H9 (cell line): Measurements from ENCODE around the gene CPSF2. TPM values are rescaled to one million over a fixed set of nuclear protein-coding genes. Genes with fewer than 3 reads are reported as not detected.

ENCODE experiments used
- DNase-seq: peaks from one replicate; pipeline ENCODE4 v3.0.0-alpha.2; 2017
- H2AFZ ChIP-seq: one replicate; pipeline ENCODE4 v1.6.1; 2013; ENCODE audit warnings: mild to moderate bottlenecking, low read length, control low read depth, moderate library complexity
- H2AK5ac ChIP-seq: 2 replicates; pipeline ENCODE4 v1.6.1; 2013; ENCODE audit warnings: low read length, control low read depth, mixed read lengths; ENCODE audit not compliant: insufficient read length
- H2BK120ac ChIP-seq: one replicate; pipeline ENCODE4 v1.6.1; 2013; ENCODE audit warnings: low read depth, mild to moderate bottlenecking, low read length, control low read depth, inconsistent platforms; ENCODE audit not compliant: poor library complexity, severe bottlenecking
- H2BK12ac ChIP-seq: 2 replicates; pipeline ENCODE4 v1.6.1; 2013; ENCODE audit warnings: low read length, control low read depth, mixed read lengths, low read depth; ENCODE audit not compliant: insufficient read length
- H2BK15ac ChIP-seq: 2 replicates; pipeline ENCODE4 v1.6.1; 2013; ENCODE audit warnings: low read depth, low read length, control low read depth
- H2BK20ac ChIP-seq: one replicate; pipeline ENCODE4 v1.6.1; 2013; ENCODE audit warnings: low read depth, mild to moderate bottlenecking, low read length, control low read depth, inconsistent platforms; ENCODE audit not compliant: poor library complexity, severe bottlenecking
- H2BK5ac ChIP-seq: 2 replicates; pipeline ENCODE4 v1.6.1; 2013; ENCODE audit warnings: low read length, control low read depth, mixed read lengths; ENCODE audit not compliant: insufficient read length
- H3K14ac ChIP-seq: 2 replicates; pipeline ENCODE4 v1.6.1; 2013; ENCODE audit warnings: low read length, control low read depth; ENCODE audit not compliant: insufficient read depth
- H3K18ac ChIP-seq: 2 replicates; pipeline ENCODE4 v1.6.1; 2013; ENCODE audit warnings: low read depth, mild to moderate bottlenecking, mixed read lengths, low read length, control low read depth; ENCODE audit not compliant: insufficient read length
- H3K23ac ChIP-seq: 2 replicates; pipeline ENCODE4 v1.6.1; 2013; ENCODE audit warnings: low read length, control low read depth, mixed read lengths, low read depth; ENCODE audit not compliant: insufficient read length
- H3K23me2 ChIP-seq: 2 replicates; pipeline ENCODE4 v1.6.1; 2013; ENCODE audit warnings: low read depth, mild to moderate bottlenecking, mixed read lengths, low read length, control low read depth; ENCODE audit not compliant: insufficient read length, poor library complexity, severe bottlenecking
- H3K27ac ChIP-seq: 2 replicates; pipeline ENCODE4 v1.5.1; 2013; ENCODE audit warnings: low read length, control low read depth, mixed read lengths, low read depth; ENCODE audit not compliant: insufficient read length
- H3K27me3 ChIP-seq: 2 replicates; pipeline ENCODE4 v1.6.1; 2013; ENCODE audit warnings: low read length, control low read depth, inconsistent platforms; ENCODE audit not compliant: insufficient read depth
- H3K4ac ChIP-seq: 2 replicates; pipeline ENCODE4 v1.6.1; 2013; ENCODE audit warnings: low read depth, mild to moderate bottlenecking, control low read depth, inconsistent platforms, low read length, moderate library complexity
- H3K4me1 ChIP-seq: 2 replicates; pipeline ENCODE4 v1.6.1; 2013; ENCODE audit warnings: low read length, control low read depth, inconsistent platforms; ENCODE audit not compliant: insufficient read depth
- H3K4me2 ChIP-seq: 2 replicates; pipeline ENCODE4 v1.6.1; 2013; ENCODE audit warnings: low read length, control low read depth, mixed read lengths; ENCODE audit not compliant: insufficient read length, insufficient read depth
- H3K56ac ChIP-seq: 2 replicates; pipeline ENCODE4 v1.6.1; 2013; ENCODE audit warnings: low read depth, mild to moderate bottlenecking, mixed read lengths, low read length, control low read depth; ENCODE audit not compliant: insufficient read length
- H3K79me1 ChIP-seq: 2 replicates; pipeline ENCODE4 v1.6.1; 2013; ENCODE audit warnings: low read depth, mild to moderate bottlenecking, moderate library complexity, low read length, control low read depth, inconsistent platforms; ENCODE audit not compliant: insufficient read depth, poor library complexity, severe bottlenecking
- H3K79me2 ChIP-seq: 2 replicates; pipeline ENCODE4 v1.6.1; 2013; ENCODE audit warnings: low read length, control low read depth, inconsistent platforms; ENCODE audit not compliant: insufficient read depth
- H3K9ac ChIP-seq: 2 replicates; pipeline ENCODE4 v1.6.1; 2013; ENCODE audit warnings: low read length, control low read depth, mixed read lengths; ENCODE audit not compliant: insufficient read length; ENCODE audit errors: extremely low read depth
- H3K9me3 ChIP-seq: one replicate; pipeline ENCODE4 v1.6.1; 2013; ENCODE audit warnings: low read depth, low read length, inconsistent platforms; ENCODE audit not compliant: control insufficient read depth
- H3T11ph ChIP-seq: one replicate; pipeline ENCODE4 v1.6.1; 2013; ENCODE audit warnings: mild to moderate bottlenecking, low read length, control low read depth, inconsistent platforms
- H4K20me1 ChIP-seq: one replicate; pipeline ENCODE4 v1.6.1; 2013; ENCODE audit not compliant: control insufficient read depth, insufficient read length, insufficient read depth
- H4K5ac ChIP-seq: 2 replicates; pipeline ENCODE4 v1.6.1; 2013; ENCODE audit warnings: low read depth, mild to moderate bottlenecking, mixed read lengths, low read length, control low read depth; ENCODE audit not compliant: insufficient read length
- H4K8ac ChIP-seq: replicated peaks from 2 replicates; pipeline ENCODE4 v1.6.1; 2013; ENCODE audit warnings: low read length, control low read depth, mixed read lengths, low read depth; ENCODE audit not compliant: insufficient read length
- H4K91ac ChIP-seq: 2 replicates; pipeline ENCODE4 v1.6.1; 2013; ENCODE audit warnings: low read depth, mild to moderate bottlenecking, moderate library complexity, mixed read lengths, low read length, control low read depth; ENCODE audit not compliant: insufficient read length
- H3K27ac Mint-ChIP-seq, 3 experiments: 2 replicates in 2 of 3; 3 replicates in 1 of 3; pipeline ENCODE4 v1.8.0; 2020 to 2021; ENCODE audit warnings: mixed read lengths in 3 of 3, mild to moderate bottlenecking in 1 of 3, moderate library complexity in 1 of 3
- H3K27me3 Mint-ChIP-seq: 2 replicates; pipeline ENCODE4 v1.8.0; 2021; ENCODE audit warnings: low read depth, mild to moderate bottlenecking, moderate library complexity, mixed read lengths
- H3K36me3 Mint-ChIP-seq, 3 experiments: 2 replicates in 2 of 3; 3 replicates in 1 of 3; pipeline ENCODE4 v1.8.0; 2020 to 2021; ENCODE audit warnings: low read depth in 3 of 3, mixed read lengths in 3 of 3; ENCODE audit not compliant: insufficient read depth in 1 of 3
- H3K4me1 Mint-ChIP-seq, 2 experiments: 2 replicates each; pipeline ENCODE4 v1.8.0; 2020; ENCODE audit warnings: mixed read lengths in 2 of 2
- H3K4me3 Mint-ChIP-seq, 2 experiments: 2 replicates in 1 of 2; 3 replicates in 1 of 2; pipeline ENCODE4 v1.8.0; 2020 to 2021; ENCODE audit warnings: mild to moderate bottlenecking in 2 of 2, mixed read lengths in 2 of 2, moderate library complexity in 1 of 2
- H3K9me3 Mint-ChIP-seq, 2 experiments: 2 replicates in 1 of 2; 3 replicates in 1 of 2; pipeline ENCODE4 v1.8.0; 2020; ENCODE audit warnings: mild to moderate bottlenecking in 2 of 2, mixed read lengths in 2 of 2, moderate library complexity in 1 of 2
- WGBS: extraction: QIAGEN DNeasy Blood & Tissue Kit; methylation state at CpG from one replicate; pipeline ENCODE4 v1.1.7; 2013; ENCODE audit warnings: missing lambda C conversion rate, low lambda C conversion rate, mixed read lengths; ENCODE audit not compliant: insufficient read length; ENCODE audit errors: extremely low coverage; 5-methylcytosine and 5-hydroxymethylcytosine counted together
- total RNA-seq: library from RNA; stranded (reverse); gene quantifications from 2 replicates; pipeline ENCODE4 v1.2.1, GENCODE V29; 2021
- TF ChIP-seq, protein P1 (sequence below): fragments of 200-600 bp; sonication (generic); conservative IDR thresholded peaks from 3 replicates; pipeline ENCODE4 v1.8.0; 2021; ENCODE audit warnings: antibody characterized with exemption, mild to moderate bottlenecking

CPSF2 gene
- total RNA-seq, 1 experiment from 2014 or later, result 108 TPM

DNA sequence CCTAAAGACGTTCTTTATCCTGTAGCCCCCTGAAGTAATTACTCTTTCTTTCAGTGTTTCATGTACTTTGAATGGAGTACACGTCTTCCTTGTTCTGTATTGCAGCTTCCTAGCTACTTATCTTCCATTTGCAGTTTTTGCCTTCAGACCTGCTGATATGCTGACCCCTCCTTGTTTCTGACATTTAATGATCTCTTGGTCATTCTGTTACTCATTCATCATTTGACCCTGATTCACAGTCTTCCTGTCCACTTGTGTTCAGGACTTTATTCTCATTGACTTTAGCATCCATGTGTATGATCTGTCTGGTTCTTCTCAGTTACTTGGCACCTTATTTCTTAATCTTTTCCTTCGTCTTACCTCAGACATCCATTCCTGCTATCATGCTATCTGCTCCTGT, 22.2 kb downstream of the CPSF2 start:
- no peaks in the 10 kb centered on the region for H3K9me3 Mint-ChIP-seq
- no peaks in the 10 kb centered on the region for H3K79me1 ChIP-seq

More for the DNA sequence above, 22.2 kb downstream of the CPSF2 start:
- H3K9ac ChIP-seq, result no peak overlapping the region
- H4K20me1 ChIP-seq, result no peaks in the 10 kb centered on the region
- no peaks in the 10 kb centered on the region for H3K9me3 ChIP-seq
- H3K4me3 Mint-ChIP-seq, result no peak overlapping the region
- H2BK5ac ChIP-seq, result no peak overlapping the region
- H2BK20ac ChIP-seq, result no peak overlapping the region
- DNase-seq, result no peak
- H3K4me1 Mint-ChIP-seq, result no peaks in the 10 kb centered on the region
- H4K8ac ChIP-seq, result no peak overlapping the region
- H4K91ac ChIP-seq, result no peak overlapping the region
- H3K23me2 ChIP-seq, result no peaks in the 10 kb centered on the region
- TF ChIP-seq, protein P1, sequence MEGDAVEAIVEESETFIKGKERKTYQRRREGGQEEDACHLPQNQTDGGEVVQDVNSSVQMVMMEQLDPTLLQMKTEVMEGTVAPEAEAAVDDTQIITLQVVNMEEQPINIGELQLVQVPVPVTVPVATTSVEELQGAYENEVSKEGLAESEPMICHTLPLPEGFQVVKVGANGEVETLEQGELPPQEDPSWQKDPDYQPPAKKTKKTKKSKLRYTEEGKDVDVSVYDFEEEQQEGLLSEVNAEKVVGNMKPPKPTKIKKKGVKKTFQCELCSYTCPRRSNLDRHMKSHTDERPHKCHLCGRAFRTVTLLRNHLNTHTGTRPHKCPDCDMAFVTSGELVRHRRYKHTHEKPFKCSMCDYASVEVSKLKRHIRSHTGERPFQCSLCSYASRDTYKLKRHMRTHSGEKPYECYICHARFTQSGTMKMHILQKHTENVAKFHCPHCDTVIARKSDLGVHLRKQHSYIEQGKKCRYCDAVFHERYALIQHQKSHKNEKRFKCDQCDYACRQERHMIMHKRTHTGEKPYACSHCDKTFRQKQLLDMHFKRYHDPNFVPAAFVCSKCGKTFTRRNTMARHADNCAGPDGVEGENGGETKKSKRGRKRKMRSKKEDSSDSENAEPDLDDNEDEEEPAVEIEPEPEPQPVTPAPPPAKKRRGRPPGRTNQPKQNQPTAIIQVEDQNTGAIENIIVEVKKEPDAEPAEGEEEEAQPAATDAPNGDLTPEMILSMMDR, result no peak
- no peak overlapping the region for H3K23ac ChIP-seq
- WGBS, result no CpG with 5 or more reads among the region's 3 CpGs
- no peak overlapping the region for H3K56ac ChIP-seq
- no peak overlapping the region for H3K18ac ChIP-seq
- no peak overlapping the region for H4K5ac ChIP-seq
- no peak overlapping the region for H3K14ac ChIP-seq
- H2BK15ac ChIP-seq, result no peak overlapping the region
- no peak overlapping the region for H3T11ph ChIP-seq
- H2BK12ac ChIP-seq, result no peak overlapping the region
- no peak overlapping the region for H3K4ac ChIP-seq
- peaks cover 35 to 87% (median 64%) of the 10 kb centered on the region in 3 experiments; a peak in 6 of 7 replicates for H3K36me3 Mint-ChIP-seq
- no peak overlapping the region for H2AFZ ChIP-seq
- H3K79me2 ChIP-seq, result no peaks in the 10 kb centered on the region
- H3K4me1 ChIP-seq, result no peaks in the 10 kb centered on the region
- H3K27me3 Mint-ChIP-seq, result no peaks in the 10 kb centered on the region
- H2BK120ac ChIP-seq, result no peak overlapping the region
- H2AK5ac ChIP-seq, result no peak overlapping the region
- H3K27me3 ChIP-seq, result no peaks in the 10 kb centered on the region
- no peak overlapping the region for H3K4me2 ChIP-seq
- H3K27ac ChIP-seq, result no peak overlapping the region
- H3K27ac Mint-ChIP-seq, result no peak overlapping the region
